Measurements from ENCODE around the gene CCDC61.

The CCDC61 gene, protein sequence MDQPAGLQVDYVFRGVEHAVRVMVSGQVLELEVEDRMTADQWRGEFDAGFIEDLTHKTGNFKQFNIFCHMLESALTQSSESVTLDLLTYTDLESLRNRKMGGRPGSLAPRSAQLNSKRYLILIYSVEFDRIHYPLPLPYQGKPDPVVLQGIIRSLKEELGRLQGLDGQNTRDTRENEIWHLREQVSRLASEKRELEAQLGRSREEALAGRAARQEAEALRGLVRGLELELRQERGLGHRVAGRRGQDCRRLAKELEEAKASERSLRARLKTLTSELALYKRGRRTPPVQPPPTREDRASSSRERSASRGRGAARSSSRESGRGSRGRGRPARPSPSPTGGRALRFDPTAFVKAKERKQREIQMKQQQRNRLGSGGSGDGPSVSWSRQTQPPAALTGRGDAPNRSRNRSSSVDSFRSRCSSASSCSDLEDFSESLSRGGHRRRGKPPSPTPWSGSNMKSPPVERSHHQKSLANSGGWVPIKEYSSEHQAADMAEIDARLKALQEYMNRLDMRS
- 9.9 to 14.6 (median 10.0) reads per million in 3 experiments for total RNA-seq

GRCh38 chr19:45994998-45995714 lies at the start of gene CCDC61:
TSS of gene CCDC61 (plus strand) at chr19:45995467. CDS start at chr19:46003019, 7,552 bp downstream.
- DNase-seq = peak; percentile 99

GRCh38 chr19:45947926-45948325 lies 47.3 kb upstream of the CCDC61 start:
- DNase-seq = no peak

DNA sequence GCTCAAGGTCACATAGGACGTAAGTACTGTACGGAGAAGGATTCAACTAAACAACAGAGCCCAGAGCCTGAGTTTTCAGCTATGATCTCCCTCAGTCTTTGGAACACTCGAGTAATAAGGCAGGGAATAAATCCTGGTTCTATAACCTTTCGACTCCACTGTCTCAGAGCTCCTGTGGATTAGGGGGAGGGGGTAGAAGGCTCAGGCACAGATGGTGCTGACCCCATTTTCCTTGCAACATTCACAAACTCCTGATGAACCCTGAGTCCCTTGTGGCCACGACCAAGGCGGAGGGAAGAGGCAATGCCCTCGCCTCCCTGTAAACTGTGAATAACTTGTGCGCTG lies 43.0 kb upstream of the CCDC61 start:
- DNase-seq = no peak

DNA sequence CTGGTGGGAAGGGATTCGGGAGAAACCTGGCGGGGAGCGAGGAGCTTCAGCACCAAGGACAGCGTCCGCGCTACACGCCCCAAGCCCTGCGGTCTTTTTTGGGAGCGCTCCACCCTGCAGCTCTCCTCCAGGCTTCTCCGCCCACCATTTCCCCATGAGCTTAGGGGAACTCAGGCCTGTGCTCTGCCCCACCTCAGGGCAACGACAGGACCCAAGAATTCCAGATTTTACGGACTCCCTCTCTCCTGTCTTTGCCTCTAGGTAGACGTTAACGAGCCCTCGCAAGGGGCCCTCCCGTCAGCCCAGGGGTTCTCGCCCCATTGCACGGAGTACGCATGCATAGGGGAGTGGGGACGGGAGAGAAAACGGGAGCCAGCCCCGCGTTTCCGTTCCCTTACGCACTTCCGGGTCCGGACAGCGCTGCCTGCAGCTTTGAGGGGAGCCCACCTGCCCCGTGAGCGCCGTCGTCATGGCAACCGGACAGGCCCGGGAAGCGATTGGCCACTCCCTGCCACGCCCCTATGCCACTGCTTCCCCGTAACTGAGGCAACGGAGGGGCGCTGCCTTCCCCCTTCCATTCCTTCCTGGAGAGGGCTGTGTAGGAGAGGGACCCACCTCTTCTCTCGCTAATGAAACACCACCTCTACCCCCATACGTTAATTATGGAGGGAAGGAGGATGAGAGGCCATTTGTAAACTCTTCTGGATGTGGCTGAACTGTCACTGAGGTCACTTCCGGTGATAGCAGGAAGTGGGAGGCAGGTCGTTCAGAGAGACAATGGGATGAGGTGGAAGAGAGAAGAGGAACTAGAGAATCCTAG lies 42.4 kb upstream of the CCDC61 start:
- no peak for DNase-seq

- no peak for DNase-seq
Observed at GRCh38 chr19:45953676-45954075, 41.6 kb upstream of the CCDC61 start.

- DNase-seq = no peak
Observed at GRCh38 chr19:45954156-45954555, 41.1 kb upstream of the CCDC61 start.

GRCh38 chr19:45955905-45956608 lies 39.2 kb upstream of the CCDC61 start:
- no peak for DNase-seq

- no peak for DNase-seq
Observed at GRCh38 chr19:45958320-45958719, 36.9 kb upstream of the CCDC61 start.

GRCh38 chr19:45958769-45959516 lies 36.3 kb upstream of the CCDC61 start:
- no peak for DNase-seq

- DNase-seq = no peak
Observed at GRCh38 chr19:45959517-45960025, 35.7 kb upstream of the CCDC61 start.

GRCh38 chr19:45960595-45961235 lies 34.6 kb upstream of the CCDC61 start:
- DNase-seq = no peak

GRCh38 chr19:45962021-45962420 lies 33.2 kb upstream of the CCDC61 start:
- DNase-seq = no peak

GRCh38 chr19:45967246-45967645 lies 28.0 kb upstream of the CCDC61 start:
- DNase-seq = no peak

DNA sequence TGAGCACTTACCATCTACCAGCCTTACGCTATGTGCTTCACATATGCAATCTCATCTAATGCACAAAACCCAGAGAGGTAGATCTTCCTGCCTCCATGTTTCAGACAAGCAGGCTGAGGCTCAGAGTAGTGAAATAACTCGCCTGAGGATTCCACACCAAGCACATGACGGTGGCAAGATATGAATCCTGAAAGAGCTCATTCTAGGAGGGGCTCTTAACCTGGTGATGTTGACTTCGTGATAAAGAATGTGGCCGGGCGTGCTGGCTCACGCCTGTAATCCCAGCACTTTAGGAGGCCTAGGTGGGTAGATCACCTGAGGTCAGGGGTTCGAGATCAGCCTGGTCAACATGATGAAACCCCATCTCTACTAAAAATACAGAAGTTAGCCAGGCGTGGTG lies 26.6 kb upstream of the CCDC61 start:
- DNase-seq = no peak

GRCh38 chr19:45969676-45970075 lies 25.6 kb upstream of the CCDC61 start:
- DNase-seq = no peak

DNA sequence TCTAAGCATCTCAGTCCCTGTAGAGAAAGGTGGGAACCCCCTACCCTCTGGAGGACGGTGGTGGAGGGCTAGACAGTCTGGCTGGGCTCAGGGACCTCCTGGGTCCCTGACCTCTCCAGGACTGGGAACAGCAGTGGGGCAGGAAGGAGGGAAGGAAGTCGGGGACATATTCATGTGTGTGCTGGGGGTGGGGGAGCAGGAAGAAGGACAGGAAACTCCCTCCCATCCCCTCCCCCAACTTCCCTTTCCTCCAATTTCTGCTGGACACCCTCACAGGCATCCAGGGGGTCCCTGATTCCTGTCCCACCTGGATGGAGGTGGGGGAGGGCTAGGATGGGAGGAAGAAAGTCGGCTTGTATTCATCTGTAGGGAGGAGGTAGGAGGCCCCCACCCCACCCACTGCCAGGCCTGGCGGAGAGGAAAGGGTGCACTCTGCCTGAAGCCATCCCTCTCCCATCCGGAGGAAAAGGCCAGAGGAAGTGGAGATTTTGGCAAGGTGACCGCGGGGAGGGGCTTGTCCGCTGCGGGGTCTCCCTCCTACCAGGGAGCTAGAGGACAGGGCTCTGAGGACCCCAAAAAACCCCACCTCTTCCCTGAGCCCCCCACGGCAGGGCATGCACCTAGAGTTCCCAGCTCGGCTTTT lies 23.9 kb upstream of the CCDC61 start:
- no peak for DNase-seq

- peak; percentile 47 for DNase-seq
Observed at GRCh38 chr19:45972081-45972946, 23.0 kb upstream of the CCDC61 start.

DNA sequence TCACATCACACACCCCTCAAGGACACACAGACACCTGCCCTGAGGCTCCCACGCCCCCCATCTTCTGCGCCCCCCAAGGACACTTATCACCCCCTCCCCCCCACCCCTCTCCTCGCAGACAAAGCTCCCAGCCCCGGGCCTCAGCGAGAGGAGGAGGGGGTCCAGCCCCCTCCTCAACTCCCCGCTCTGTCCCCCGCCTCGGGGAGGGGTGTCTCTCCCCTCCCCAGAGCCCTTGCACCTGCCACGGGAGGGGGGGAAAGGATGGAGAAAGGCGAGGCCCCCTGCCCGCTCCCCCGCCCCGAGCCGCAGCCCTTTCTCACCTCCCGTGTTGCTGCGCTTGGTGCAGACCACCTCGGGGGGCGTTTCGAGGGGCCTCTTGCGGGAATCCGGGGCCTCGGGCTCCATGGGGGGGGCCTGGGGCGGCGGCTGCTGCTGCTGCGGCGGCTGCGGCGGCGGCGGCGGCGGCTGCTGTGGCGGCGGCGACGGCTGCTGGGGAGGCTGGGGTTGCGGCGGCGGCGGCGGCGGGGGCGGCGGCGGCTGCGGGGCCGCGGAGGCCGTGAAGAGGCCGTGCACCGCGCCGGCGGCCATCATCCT lies 22.2 kb upstream of the CCDC61 start:
- no peak for DNase-seq

Data from central memory CD4-positive, alpha-beta T cell (primary cell).